Stimulated activated naive CD8-positive, alpha-beta T cell treated with anti-CD3 and anti-CD28 coated beads, Interleukin-15, Interleukin-2, amounts not matched to agents 100 ng/mL and 50 ng/mL, for 24 hours (primary cell): ENCODE measurements around the gene RCOR2.

Experiments used
- H3K27ac Mint-ChIP-seq: one replicate; pipeline ENCODE4 v1.8.0; 2021; ENCODE audit warnings: mild to moderate bottlenecking, mixed read lengths
- H3K27me3 Mint-ChIP-seq: one replicate; pipeline ENCODE4 v1.8.0; 2021; ENCODE audit warnings: mixed read lengths
- H3K36me3 Mint-ChIP-seq: one replicate; pipeline ENCODE4 v1.8.0; 2021; ENCODE audit warnings: low read depth, mixed read lengths
- H3K4me1 Mint-ChIP-seq: one replicate; pipeline ENCODE4 v1.8.0; 2021; ENCODE audit warnings: low read depth, mixed read lengths
- H3K4me3 Mint-ChIP-seq: one replicate; pipeline ENCODE4 v1.8.0; 2021; ENCODE audit warnings: mild to moderate bottlenecking, mixed read lengths
- H3K9me3 Mint-ChIP-seq: one replicate; pipeline ENCODE4 v1.8.0; 2021; ENCODE audit warnings: mixed read lengths

The RCOR2 gene

GRCh38 chr11:63884196-63884932 is 32.6 kb downstream of the RCOR2 start:
- H3K27me3 Mint-ChIP-seq = no peaks in the 10 kb centered on the region
- H3K4me3 Mint-ChIP-seq = no peak overlapping the region
- peaks cover 13% of the 10 kb centered on the region for H3K36me3 Mint-ChIP-seq
- no peaks in the 10 kb centered on the region for H3K9me3 Mint-ChIP-seq
- H3K27ac Mint-ChIP-seq = peak overlapping the region; percentile 52
- peaks cover 80% of the 10 kb centered on the region for H3K4me1 Mint-ChIP-seq

GRCh38 chr11:63883791-63884190 is 33.2 kb downstream of the RCOR2 start:
- Mint-ChIP-seq H3K27ac (no peak overlapping the region), H3K4me3 (no peak overlapping the region), H3K9me3 (no peaks in the 10 kb centered on the region), H3K4me1 (peaks cover 80% of the 10 kb centered on the region), H3K27me3 (no peaks in the 10 kb centered on the region), H3K36me3 (peaks cover 14% of the 10 kb centered on the region)

GRCh38 chr11:63882555-63883242 is 34.3 kb downstream of the RCOR2 start:
- Mint-ChIP-seq H3K27ac (peak overlapping the region; percentile 11), H3K4me1 (peaks cover 80% of the 10 kb centered on the region), H3K27me3 (no peaks in the 10 kb centered on the region), H3K9me3 (no peaks in the 10 kb centered on the region), H3K4me3 (no peak overlapping the region), H3K36me3 (peaks cover 17% of the 10 kb centered on the region)

- H3K9me3 Mint-ChIP-seq = no peaks in the 10 kb centered on the region
- H3K4me1 Mint-ChIP-seq = peaks cover 83% of the 10 kb centered on the region
- peaks cover 20% of the 10 kb centered on the region for H3K36me3 Mint-ChIP-seq
- H3K27me3 Mint-ChIP-seq = no peaks in the 10 kb centered on the region
- no peak overlapping the region for H3K4me3 Mint-ChIP-seq
- H3K27ac Mint-ChIP-seq = peak overlapping the region; percentile 61
These were observed 36.6 kb downstream of the RCOR2 start for GRCh38 chr11:63880403-63880790.

- Mint-ChIP-seq H3K4me1 (peaks cover 86% of the 10 kb centered on the region), H3K36me3 (peaks cover 21% of the 10 kb centered on the region), H3K9me3 (no peaks in the 10 kb centered on the region), H3K27ac (peak overlapping the region; percentile 61), H3K4me3 (no peak overlapping the region), H3K27me3 (no peaks in the 10 kb centered on the region)
These were observed 37.2 kb downstream of the RCOR2 start for GRCh38 chr11:63879598-63880402.

GRCh38 chr11:63877658-63878241 is 39.2 kb downstream of the RCOR2 start:
- peak overlapping the region; percentile 39 for H3K4me3 Mint-ChIP-seq

GRCh38 chr11:63876616-63877015 is 40.3 kb downstream of the RCOR2 start:
- peaks cover 90% of the 10 kb centered on the region for H3K4me1 Mint-ChIP-seq
- H3K9me3 Mint-ChIP-seq = no peaks in the 10 kb centered on the region
- no peaks in the 10 kb centered on the region for H3K27me3 Mint-ChIP-seq
- H3K4me3 Mint-ChIP-seq = no peak overlapping the region
- peaks cover 16% of the 10 kb centered on the region for H3K36me3 Mint-ChIP-seq
- no peak overlapping the region for H3K27ac Mint-ChIP-seq

More at GRCh38 chr11:63877658-63878241, 39.2 kb downstream of the RCOR2 start:
- peaks cover 16% of the 10 kb centered on the region for H3K36me3 Mint-ChIP-seq
- H3K27ac Mint-ChIP-seq = peak overlapping the region; percentile 85
- no peaks in the 10 kb centered on the region for H3K9me3 Mint-ChIP-seq
- H3K4me1 Mint-ChIP-seq = peaks cover 86% of the 10 kb centered on the region
- H3K27me3 Mint-ChIP-seq = no peaks in the 10 kb centered on the region

GRCh38 chr11:63875506-63876065 is 41.4 kb downstream of the RCOR2 start:
- Mint-ChIP-seq H3K36me3 (peaks cover 15% of the 10 kb centered on the region), H3K4me3 (no peak overlapping the region), H3K4me1 (peaks cover 86% of the 10 kb centered on the region), H3K27ac (no peak overlapping the region), H3K27me3 (no peaks in the 10 kb centered on the region), H3K9me3 (no peaks in the 10 kb centered on the region)

DNA sequence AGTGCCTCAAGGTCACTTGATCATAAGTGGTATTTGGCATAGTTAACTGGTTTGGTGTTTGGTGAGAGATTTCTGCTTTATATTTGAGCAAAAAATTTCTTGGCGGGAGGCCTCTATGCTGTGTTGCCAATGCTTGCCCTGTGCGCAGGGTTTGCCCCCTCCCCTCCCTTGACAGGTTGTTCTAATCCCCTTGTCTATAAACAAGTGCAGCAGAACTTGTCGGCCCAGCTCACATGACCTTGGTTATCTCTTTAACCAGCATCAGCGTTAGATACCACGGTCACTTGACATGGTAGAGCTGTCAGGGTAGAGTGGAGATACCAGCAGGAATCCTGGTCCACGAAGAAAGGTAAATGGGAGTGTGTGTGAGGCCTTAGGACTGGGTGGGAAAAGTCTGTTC is 42.5 kb downstream of the RCOR2 start:
- Mint-ChIP-seq H3K4me3 (peak overlapping the region; percentile 30), H3K9me3 (no peaks in the 10 kb centered on the region), H3K27me3 (no peaks in the 10 kb centered on the region), H3K4me1 (peaks cover 86% of the 10 kb centered on the region), H3K36me3 (peaks cover 8% of the 10 kb centered on the region), H3K27ac (peak overlapping the region; percentile 79)

DNA sequence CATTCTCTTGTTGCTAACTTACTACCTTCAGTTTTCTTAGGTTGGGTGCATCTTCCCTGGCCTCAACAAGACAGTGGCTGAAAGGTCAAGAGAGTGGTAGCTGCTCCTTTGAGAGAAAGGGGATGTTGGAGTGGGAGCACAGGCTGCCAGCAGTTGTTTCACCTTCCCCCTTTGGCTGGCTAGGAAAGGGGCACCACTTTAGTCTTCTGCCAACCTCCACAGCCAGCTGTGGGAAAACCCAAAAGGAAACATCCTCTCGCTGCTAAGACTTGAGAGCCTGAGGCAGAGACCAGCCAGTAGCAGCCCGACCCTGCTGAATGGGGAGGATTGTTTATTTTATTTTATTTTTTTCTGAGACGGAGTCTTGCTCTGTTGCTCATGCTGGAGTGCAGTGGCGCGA is 43.7 kb downstream of the RCOR2 start:
- Mint-ChIP-seq H3K27ac (no peak overlapping the region), H3K4me1 (peaks cover 86% of the 10 kb centered on the region), H3K9me3 (no peaks in the 10 kb centered on the region), H3K4me3 (no peak overlapping the region), H3K27me3 (no peaks in the 10 kb centered on the region), H3K36me3 (peaks cover 9% of the 10 kb centered on the region)

DNA sequence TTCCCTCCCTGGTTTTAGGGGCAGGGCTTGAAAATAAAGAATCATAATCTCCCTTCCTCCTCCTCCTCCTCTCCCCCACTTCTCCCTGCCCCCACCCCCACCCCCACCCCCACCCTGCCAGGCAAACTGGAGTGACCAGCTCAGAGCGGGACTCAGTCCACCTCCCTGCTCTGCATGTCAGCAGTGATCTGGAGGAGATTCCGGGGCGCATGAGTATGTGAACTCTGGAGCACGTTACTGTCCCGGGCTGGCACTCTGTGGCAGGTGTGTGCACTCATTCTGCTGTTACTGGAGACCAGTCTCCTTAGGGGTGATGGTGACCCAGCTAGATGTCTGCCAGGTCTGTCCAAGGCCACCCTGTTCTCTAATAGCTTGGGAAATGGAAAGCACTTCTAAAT is 44.2 kb downstream of the RCOR2 start:
- Mint-ChIP-seq H3K27ac (no peak overlapping the region), H3K36me3 (peaks cover 14% of the 10 kb centered on the region), H3K27me3 (no peaks in the 10 kb centered on the region), H3K4me3 (no peak overlapping the region), H3K9me3 (no peaks in the 10 kb centered on the region), H3K4me1 (peaks cover 86% of the 10 kb centered on the region)

DNA sequence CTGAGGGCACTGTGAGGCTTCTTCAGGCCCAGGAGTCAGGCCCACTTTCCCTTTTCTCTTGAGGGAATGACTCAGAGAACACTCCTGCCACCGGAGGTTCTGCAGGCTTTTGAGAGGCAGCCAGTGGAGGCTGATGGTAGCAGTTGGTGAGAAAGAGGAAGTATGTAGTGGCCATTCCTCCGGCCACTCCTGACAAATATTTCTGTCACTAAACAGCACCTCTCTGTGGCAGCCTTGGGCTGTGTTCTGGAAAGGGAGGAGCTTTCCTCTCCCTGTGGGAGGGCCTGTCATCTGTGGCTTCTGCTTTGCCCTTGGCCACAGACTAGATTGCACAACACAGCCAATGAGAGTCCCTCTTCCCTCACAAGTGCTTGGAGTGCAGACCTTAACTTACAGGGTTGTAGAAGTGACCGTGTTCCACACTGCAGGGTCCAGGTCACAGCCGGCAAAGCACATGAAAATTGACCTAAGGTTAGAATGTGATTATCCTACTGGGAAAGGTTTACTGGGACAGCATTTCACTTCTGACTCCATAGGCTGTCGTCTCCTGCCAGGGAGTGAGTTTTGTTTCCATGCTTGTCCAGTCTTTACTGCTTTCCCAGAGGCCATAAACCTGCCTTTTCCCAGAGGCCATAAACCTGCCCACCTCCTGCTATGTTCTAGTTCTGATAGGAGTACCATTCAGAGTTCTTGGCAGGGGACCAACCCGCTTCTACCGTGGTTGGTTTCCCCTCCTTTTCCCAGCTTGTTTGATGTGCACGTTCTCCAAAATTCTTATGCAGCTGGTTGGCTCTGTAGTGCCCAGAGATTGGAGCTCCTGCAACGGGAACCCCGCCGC is 44.8 kb downstream of the RCOR2 start:
- H3K4me3 Mint-ChIP-seq = no peak overlapping the region
- no peaks in the 10 kb centered on the region for H3K9me3 Mint-ChIP-seq
- H3K27me3 Mint-ChIP-seq = no peaks in the 10 kb centered on the region
- peaks cover 86% of the 10 kb centered on the region for H3K4me1 Mint-ChIP-seq
- peak overlapping the region; percentile 70 for H3K27ac Mint-ChIP-seq
- H3K36me3 Mint-ChIP-seq = peaks cover 20% of the 10 kb centered on the region

DNA sequence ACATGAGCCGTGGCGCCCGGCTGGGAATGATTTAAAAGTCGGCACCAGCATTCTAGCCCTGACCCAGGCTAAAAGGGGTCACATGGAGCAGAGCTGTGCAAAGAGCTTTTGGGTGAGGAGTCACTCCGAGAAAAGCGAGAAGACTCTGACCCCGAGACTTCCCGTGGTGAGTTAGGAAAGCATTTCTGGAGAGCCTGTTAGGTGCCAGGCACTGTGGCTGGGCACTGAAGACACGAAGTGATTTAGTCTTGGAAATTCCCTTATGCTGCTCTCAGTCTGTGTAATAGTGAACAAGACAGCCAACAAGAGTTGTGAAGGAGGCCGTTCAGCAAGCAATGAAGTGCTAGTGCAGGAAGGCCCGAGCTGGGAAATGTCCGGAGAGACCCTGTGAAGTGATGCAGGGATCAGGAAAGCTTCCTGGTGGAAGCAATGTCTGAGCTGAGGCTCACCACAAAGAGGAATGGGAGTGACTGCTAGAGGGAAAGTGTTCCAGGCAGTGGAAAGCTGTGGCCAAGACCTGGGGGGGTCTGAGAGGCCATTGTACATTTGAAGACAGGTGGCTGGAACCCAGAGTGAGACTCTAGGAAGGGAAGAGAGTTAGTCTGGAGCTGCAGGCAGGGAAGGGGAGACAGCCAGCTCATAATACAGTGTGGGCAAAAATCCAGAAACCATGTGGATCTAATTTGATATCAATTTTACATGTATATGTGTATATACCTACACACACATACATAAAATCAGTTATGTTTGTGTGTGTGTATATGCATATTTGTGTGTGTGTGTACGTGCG is 46.4 kb downstream of the RCOR2 start:
- peak overlapping the region; percentile 71 for H3K27ac Mint-ChIP-seq

More for the DNA sequence above, 46.4 kb downstream of the RCOR2 start:
- Mint-ChIP-seq H3K9me3 (no peaks in the 10 kb centered on the region), H3K36me3 (peaks cover 22% of the 10 kb centered on the region), H3K4me3 (peak overlapping the region; percentile 36), H3K27me3 (no peaks in the 10 kb centered on the region), H3K4me1 (peaks cover 94% of the 10 kb centered on the region)
